ENCODE data around the gene PTPRN2. TPM values are rescaled to one million over a fixed set of nuclear protein-coding genes. Genes with fewer than 3 reads are reported as not detected.

PTPRN2 gene
- total RNA-seq, 1 experiment from 2014 or later, result 2.1 TPM

- Histone ChIP-seq H3K4me2 (ENCODE audit: low read length) (no peak overlapping the region), H2AFZ (ENCODE audit: low read depth, low read length, poor library complexity, severe bottlenecking) (no peak overlapping the region), H3K27ac (ENCODE audit: low read depth, low read length) (peak overlapping the region; percentile 11; the same call in 1 of the 2 replicates), H3K4me3 (replicated peaks in 1 of 2; ENCODE audit: low read depth in 1 of 2, low read length in 2 of 2) (no peak overlapping the region), H4K20me1 (ENCODE audit: insufficient read depth) (no peaks in the 10 kb centered on the region), H3K27me3 (ENCODE audit: insufficient read depth, low read length) (peaks cover 8% of the 10 kb centered on the region), H3K9me2 (ENCODE audit: insufficient read depth) (no peaks in the 10 kb centered on the region), H3K9me3 (ENCODE audit: control insufficient read depth in 1 of 2, insufficient read depth in 1 of 2, low read depth in 1 of 2, low read length in 2 of 2) (peaks cover 0 to 12% of the 10 kb centered on the region in 2 experiments; a peak in 1 of 4 replicates), H3K36me3 (ENCODE audit: control insufficient read depth in 1 of 2, insufficient read depth in 2 of 2, low read length in 2 of 2) (no peaks in the 10 kb centered on the region), H3K4me1 (ENCODE audit: control insufficient read depth in 1 of 2, insufficient read depth in 2 of 2, low read length in 2 of 2) (peaks cover 0 to under 1% of the 10 kb centered on the region in 2 experiments; a peak in 1 of 4 replicates), H3K79me2 (ENCODE audit: insufficient read depth, low read length) (no peaks in the 10 kb centered on the region), H3K9ac (ENCODE audit: low read length) (no peak overlapping the region)
- ChIA-PET CTCF (no interaction called here), RAD21 (ENCODE audit: low non-redundant PET in 1 of 2, low total read pairs in 2 of 2, uncharacterized antibody in 2 of 2, unreplicated experiment in 2 of 2) (no interaction called here), POLR2A (no interaction called here)
- no peak for DNase-seq (ENCODE audit: low read depth, low spot score)
- BruUV-seq (replicated peaks), result no TSS peak
- intact Hi-C loops (cut with micrococcal nuclease), result no loop called here
- no peak for TF ChIP-seq SIN3A (IDR thresholded peaks at IDR 0.05; ENCODE audit: low read depth)
- no peak for TF ChIP-seq TCF7L2 (IDR thresholded peaks at IDR 0.05; ENCODE audit: borderline replicate concordance, extremely low read depth, insufficient read depth, insufficient read length)
- no peak for ATAC-seq
These were observed 747.9 kb downstream of the PTPRN2 start for GRCh38 chr7:157839672-157840167.

DNA sequence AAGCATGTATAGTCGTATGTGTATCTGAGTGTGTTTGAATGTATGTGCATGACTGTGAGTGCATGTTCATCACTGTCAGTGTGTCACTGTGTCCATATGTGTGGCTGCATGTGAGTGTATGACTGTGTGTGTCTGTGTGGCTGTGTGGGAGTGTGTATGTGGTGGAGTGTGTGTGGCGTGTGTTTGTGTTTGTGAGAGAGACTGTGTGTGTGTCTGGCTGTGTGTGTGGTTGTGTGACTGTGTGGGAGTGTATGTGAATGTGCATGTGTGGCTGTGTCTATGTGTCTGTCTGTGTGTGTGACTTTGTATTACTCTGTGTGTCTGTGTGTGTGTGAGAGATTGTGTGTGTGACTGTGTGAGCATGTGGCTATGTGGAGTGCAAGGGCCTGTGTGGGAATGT lies 748.4 kb downstream of the PTPRN2 start:
- no peak overlapping the region for H2AFZ ChIP-seq (ENCODE audit: low read depth, low read length, poor library complexity, severe bottlenecking)
- RAD21 ChIA-PET (ENCODE audit: low non-redundant PET in 1 of 2, low total read pairs in 2 of 2, uncharacterized antibody in 2 of 2, unreplicated experiment in 2 of 2), result no interaction called here
- H3K4me3 ChIP-seq (replicated peaks in 1 of 2; ENCODE audit: low read depth in 1 of 2, low read length in 2 of 2), result no peak overlapping the region
- no peak for TF ChIP-seq FOSL1 (IDR thresholded peaks at IDR 0.05; ENCODE audit: low read depth)
- TF ChIP-seq JUND (IDR thresholded peaks at IDR 0.05), result no peak
- TF ChIP-seq TCF7L2 (IDR thresholded peaks at IDR 0.05; ENCODE audit: borderline replicate concordance, extremely low read depth, insufficient read depth, insufficient read length), result no peak
- no peak overlapping the region for H3K9ac ChIP-seq (ENCODE audit: low read length)
- peaks cover 8% of the 10 kb centered on the region for H3K27me3 ChIP-seq (ENCODE audit: insufficient read depth, low read length)
- H4K20me1 ChIP-seq (ENCODE audit: insufficient read depth), result no peaks in the 10 kb centered on the region
- no peaks in the 10 kb centered on the region for H3K4me1 ChIP-seq (ENCODE audit: control insufficient read depth in 1 of 2, insufficient read depth in 2 of 2, low read length in 2 of 2)
- no peak for DNase-seq (ENCODE audit: low read depth, low spot score)
- no peak overlapping the region for H3K4me2 ChIP-seq (ENCODE audit: low read length)
- H3K9me3 ChIP-seq (ENCODE audit: control insufficient read depth in 1 of 2, insufficient read depth in 1 of 2, low read depth in 1 of 2, low read length in 2 of 2), result peaks cover 0 to 12% of the 10 kb centered on the region in 2 experiments; a peak in 1 of 4 replicates
- CTCF ChIA-PET, result no interaction called here
- no peaks in the 10 kb centered on the region for H3K36me3 ChIP-seq (ENCODE audit: control insufficient read depth in 1 of 2, insufficient read depth in 2 of 2, low read length in 2 of 2)
- POLR2A ChIA-PET, result no interaction called here
- BruUV-seq (replicated peaks), result no TSS peak
- no peaks in the 10 kb centered on the region for H3K79me2 ChIP-seq (ENCODE audit: insufficient read depth, low read length)
- H3K27ac ChIP-seq (ENCODE audit: low read depth, low read length), result no peak overlapping the region
- intact Hi-C loops (cut with micrococcal nuclease), result no loop called here
- no peak for ATAC-seq
- H3K9me2 ChIP-seq (ENCODE audit: insufficient read depth), result no peaks in the 10 kb centered on the region
